Activated CD4-positive, alpha-beta T cell treated with anti-CD3 and anti-CD28 coated beads for 4 hours (primary cell): ENCODE measurements around the gene YWHAH.

Experiments
- DNase-seq, 2 donors: peaks; one replicate each; pipeline ENCODE4 v3.0.0-alpha.2; 2020

Gene YWHAH

DNA sequence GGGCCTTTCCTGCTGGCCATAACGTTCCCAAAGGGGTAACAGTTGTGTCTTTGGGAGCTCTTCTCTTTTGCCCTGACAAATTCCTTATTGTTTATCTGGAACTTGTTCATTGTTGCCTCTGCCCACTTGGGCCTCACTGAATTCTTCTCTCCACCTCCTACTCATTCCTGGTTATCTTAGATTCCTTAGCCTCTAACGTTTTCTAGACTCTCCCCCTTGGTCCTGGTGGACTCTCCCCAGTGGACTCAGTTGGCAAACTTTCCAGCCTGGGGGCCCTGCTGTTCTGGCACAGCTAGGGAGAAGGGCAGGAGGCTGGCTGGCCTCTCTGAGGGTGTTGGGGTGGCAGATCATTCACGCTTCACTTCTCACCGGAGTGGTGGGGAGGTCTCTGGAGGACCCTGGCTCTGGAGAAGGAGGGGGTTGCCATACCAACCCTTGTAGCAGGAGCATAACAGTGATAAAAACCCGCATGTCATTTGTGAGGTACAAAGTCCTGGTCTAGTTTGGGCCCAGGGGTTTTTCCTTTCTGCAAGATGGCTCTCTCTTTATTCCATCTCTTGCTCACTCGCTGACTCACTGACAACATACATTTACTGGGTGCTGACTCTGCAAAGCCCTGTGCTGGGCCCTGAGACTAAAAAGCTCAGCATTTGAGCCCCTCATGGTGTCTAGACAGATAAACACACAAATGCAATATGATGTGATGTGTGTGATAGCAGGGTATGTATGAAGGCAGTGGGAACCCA is 39.7 kb downstream of the YWHAH start:
- no peak for DNase-seq

DNA sequence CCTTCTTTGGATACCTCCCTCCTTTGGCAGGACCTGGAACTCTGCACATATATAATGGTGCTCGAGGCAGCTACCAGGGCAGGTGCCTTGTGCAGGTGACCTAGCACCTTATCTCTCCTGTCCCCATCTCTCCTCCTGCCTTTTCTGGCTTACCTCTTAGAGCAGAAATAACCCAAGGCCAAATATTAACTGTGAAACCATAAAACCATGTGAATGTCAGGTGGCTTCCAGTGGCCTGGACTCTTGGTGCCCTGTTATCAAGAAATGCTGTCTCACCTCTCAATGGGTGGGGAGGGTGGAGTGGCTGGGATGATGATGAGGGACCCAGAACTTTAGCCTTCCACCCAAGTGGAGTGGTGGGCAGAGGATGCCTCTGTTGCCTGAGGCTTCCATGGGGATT is 42.9 kb downstream of the YWHAH start:
- DNase-seq = no peak

DNA sequence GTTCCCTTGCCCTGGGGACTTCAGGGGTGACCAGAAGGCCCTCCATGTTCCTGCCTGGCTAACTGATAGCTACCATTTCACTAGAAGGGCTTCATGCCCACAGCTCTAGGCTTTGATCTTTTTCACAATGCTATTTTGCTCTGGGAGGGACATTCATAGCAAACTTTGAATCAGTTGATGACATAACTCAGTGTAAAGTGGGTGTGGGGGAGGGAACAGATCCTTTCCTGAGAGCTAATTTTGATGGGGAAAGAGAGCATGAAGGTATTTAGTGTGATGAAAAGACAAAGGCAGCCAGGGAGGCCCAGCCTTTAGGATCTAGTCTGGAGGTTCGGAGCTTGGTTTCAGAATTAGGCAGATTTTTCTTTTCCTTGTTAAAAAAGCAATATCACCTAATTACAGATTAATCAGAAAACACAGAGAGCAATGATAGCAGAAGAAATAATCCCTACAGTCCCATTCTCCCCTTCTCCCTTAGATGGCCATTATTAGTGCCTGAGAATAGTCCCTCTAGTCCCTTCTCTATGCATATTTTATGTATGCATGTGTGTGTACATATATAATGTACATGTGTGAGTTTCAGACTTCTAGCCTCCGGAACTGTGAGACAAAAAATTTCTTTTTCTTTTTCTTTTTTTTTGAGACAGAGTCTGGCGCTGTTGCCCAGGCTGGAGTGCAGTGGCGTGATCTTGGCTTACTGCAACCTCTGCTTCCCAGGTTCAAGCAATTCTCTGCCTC is 46.9 kb downstream of the YWHAH start:
- DNase-seq = no peak

DNA sequence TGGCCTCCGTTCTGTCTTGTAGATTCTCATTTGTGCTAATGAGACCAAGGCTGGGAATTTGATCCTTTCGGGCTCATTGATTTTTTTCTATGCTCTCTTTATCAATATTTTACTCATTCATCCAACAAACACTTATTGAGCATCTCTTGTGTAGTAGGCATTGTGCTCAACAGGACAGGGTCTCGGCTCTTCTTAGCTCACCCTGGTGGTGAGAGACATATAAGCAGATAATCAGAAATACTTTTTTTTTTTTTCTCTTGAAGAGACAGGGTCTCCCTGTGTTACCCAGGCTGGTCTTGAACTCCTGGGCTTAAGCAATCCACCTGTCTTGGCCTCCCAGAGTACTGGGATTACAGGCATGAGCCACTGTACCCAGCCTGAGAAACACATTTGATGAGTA is 50.7 kb downstream of the YWHAH start:
- DNase-seq = no peak

DNA sequence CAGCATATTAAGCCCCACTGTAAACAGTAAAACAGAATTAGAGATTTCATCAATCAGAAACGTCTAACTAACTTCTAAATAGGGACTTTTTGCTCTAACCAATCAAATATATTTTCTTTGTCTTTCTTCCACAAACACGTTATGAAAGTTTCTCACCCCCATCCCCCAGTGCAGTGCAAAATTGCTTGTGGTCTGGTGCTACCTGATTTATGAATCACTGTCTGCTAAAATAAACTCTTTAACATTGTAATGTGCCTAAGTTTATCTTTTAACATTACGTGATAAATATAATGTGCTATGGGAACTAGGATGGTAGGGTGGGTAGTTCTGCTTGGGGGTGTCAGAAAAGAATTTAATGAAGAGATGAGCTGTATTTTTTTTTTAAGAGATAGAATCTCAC is 51.5 kb downstream of the YWHAH start:
- no peak for DNase-seq

DNA sequence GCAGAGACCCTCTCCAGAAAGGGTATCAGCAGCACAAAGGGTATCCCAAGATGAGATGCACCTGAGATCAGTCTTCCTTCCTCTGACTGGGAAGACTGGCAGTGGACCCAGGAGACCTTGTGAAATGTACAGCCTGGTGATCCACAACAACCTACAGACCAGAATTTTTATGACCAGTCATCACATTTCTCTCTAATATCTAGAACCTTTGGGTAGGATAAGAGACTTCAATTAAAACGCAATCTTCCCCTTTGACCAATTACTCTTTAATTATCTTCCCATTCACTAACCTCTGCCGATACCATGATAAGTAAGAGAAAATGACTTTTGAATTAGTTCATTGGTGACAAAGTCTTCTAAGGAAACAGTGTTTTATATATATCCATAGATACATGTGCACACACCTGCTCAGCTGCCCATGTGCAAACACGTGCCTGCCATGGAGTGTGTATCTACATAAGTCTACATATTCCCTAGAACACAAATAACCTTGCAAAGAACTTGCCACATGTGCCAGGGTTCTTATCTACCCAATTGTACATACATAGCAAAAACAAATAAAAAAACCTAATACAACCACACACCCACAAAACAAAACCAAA is 54.5 kb downstream of the YWHAH start:
- no peak for DNase-seq

DNA sequence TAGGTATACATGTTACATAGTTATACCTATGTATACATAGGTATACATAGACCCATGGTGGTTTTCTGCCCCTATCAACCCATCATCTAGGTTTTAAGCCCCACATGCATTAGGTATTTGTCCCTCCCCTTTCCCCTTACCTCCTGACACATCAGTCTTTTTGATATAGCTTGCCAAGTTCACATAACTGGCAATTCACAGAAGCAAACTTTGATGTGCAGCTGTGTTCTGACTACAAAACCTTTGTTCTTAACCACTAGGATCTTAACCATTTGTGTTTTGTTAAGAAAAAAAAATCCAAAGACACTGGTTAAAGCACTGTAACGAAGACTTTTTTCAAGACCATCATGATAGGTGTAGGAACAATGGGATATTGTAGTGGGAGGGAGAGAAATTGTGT is 55.8 kb downstream of the YWHAH start:
- no peak for DNase-seq

DNA sequence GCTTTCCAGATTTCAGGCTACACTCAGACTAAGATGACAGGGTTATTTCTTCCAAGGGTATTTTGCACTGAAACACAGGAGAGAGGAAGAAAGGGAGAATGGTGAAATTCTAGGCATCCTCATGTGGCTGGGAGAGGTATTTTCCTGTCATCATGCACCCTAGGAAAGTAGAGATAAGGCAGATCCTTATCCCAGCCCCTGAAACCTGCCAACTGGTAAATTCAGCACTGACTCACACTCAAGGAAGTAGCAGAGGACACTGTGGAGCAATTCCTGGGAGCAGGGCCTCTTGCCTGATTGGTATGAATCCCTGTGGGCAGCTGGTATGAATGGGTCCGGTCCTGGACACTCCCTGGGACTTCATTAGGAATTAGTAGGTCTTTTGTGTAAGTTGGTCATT is 61.1 kb downstream of the YWHAH start:
- DNase-seq = no peak
